HepG2 (cell line): ENCODE measurements around the gene SCUBE1. TPM values are rescaled to one million over a fixed set of nuclear protein-coding genes. Genes with fewer than 3 reads are reported as not detected.

ENCODE experiments used
- HNF4A ChIP-seq: sonication (generic); formaldehyde crosslinking; IDR thresholded peaks from 2 replicates; pipeline ENCODE4 v1.4.0; 2020; ENCODE audit warnings: missing genetic modification reagents
- KDM1A ChIP-seq: IDR thresholded peaks from 2 replicates; pipeline ENCODE4 v1.6.1; 2016; ENCODE audit warnings: missing compliant biosample characterization
- MEIS2 ChIP-seq: sonication (generic); formaldehyde crosslinking; IDR thresholded peaks from 2 replicates; pipeline ENCODE4 v1.9.0; 2021; ENCODE audit warnings: mild to moderate bottlenecking, missing genetic modification reagents
- PITX1 ChIP-seq: sonication (generic); formaldehyde crosslinking; IDR thresholded peaks from 2 replicates; pipeline ENCODE4 v1.5.1; 2020; ENCODE audit warnings: mild to moderate bottlenecking, missing genetic modification reagents
- ZNF121 ChIP-seq: sonication (generic); formaldehyde crosslinking; IDR thresholded peaks from 2 replicates; pipeline ENCODE4 v1.5.0; 2020; ENCODE audit warnings: mild to moderate bottlenecking, missing genetic modification reagents
- ZNF281 ChIP-seq: sonication (generic); formaldehyde crosslinking; IDR thresholded peaks from 2 replicates; pipeline ENCODE4 v1.4.0; 2020; ENCODE audit warnings: missing genetic modification reagents, borderline replicate concordance
- ZNF558 ChIP-seq: sonication (generic); formaldehyde crosslinking; IDR thresholded peaks from 2 replicates; pipeline ENCODE4 v1.9.0; 2022; ENCODE audit warnings: mild to moderate bottlenecking, missing genetic modification reagents, borderline replicate concordance
- ZZZ3 ChIP-seq: sonication (generic); formaldehyde crosslinking; IDR thresholded peaks from 2 replicates; pipeline ENCODE4 v1.4.0; 2020; ENCODE audit warnings: missing genetic modification reagents, mild to moderate bottlenecking, borderline replicate concordance
- polyA plus RNA-seq, 8 experiments: library from polyadenylated mRNA; depleted of rRNA in 3 of 8; stranded (reverse) in 7 of 8; unstranded in 1 of 8; fragments of >200 nt; fragmentation: Illumina TruSeq in 4 of 8; extraction: Trizol in 4 of 8; gene quantifications; 2 replicates each; pipeline versions ENCODE4 v1.2.1 to v1.2.3, GENCODE V29; 2011 to 2016; ENCODE audit warnings: low read depth in 4 of 8, missing spikeins in 1 of 8, mixed read lengths in 1 of 8; ENCODE audit not compliant: insufficient read depth in 1 of 8
- total RNA-seq, 5 experiments: library from RNA; depleted of rRNA; stranded (reverse); fragments of >200 nt; fragmentation: Illumina TruSeq; extraction: Trizol; gene quantifications; 2 replicates each; pipeline ENCODE4 v1.2.3, GENCODE V29; 2016; ENCODE audit warnings: low read depth in 1 of 5
- TF ChIP-seq, protein P1 (sequence below): sonication (generic); formaldehyde crosslinking; conservative IDR thresholded peaks from 2 replicates; pipeline ENCODE4 v1.4.0; 2020; ENCODE audit warnings: mild to moderate bottlenecking, missing genetic modification reagents, moderate library complexity
- TF ChIP-seq, protein P2 (sequence below), 2 experiments: fragments of 450-650 bp in 1 of 2; sonication (generic) in 1 of 2; formaldehyde crosslinking in 1 of 2; IDR thresholded peaks; 2 replicates each; pipeline versions ENCODE4 v1.6.1 to v1.8.0; 2016 to 2022; ENCODE audit warnings: antibody characterized with exemption in 1 of 2, mild to moderate bottlenecking in 1 of 2, missing genetic modification reagents in 1 of 2
- TF ChIP-seq, protein P3 (sequence below): sonication (generic); formaldehyde crosslinking; IDR thresholded peaks from 2 replicates; pipeline ENCODE4 v1.4.0; 2020; ENCODE audit warnings: missing genetic modification reagents, borderline replicate concordance

The SCUBE1 gene
- total and polyA plus RNA-seq, 2 of the 13 experiments (the other 11 are each of a cell fraction or from before 2014, with no cell fraction given) = under 0.01 to 0.05 TPM

DNA sequence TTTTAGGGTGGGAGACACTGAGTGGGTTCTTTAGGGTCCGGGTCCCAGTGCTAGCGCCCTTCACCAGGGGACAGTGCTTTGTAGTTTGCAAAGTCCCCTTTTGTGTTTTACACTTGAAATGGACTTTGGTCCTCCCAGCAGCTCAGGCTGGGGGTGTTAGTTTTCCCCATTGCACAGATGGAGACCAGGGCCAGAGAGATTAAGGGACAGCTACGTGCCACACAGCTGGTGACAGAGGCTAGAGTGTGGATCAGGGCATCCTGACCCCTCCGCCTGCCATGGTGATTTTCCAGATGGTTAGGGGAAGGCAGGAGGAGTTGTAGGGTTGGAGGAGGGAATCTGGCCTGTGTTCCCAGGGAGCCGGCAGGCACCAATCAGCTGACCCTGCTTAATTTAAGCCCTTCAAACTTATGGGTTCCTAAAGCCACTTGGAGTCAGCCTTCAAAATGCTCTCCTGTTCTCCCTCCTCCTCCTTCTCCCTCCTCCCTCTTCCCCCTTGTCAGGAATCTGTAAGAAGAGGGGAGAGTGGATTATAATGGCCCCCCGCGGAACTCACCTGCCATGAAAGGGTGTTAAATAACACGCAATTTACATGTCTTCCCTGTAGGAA is 46.2 kb upstream of the SCUBE1 start (continued):
- TF ChIP-seq, protein P1, sequence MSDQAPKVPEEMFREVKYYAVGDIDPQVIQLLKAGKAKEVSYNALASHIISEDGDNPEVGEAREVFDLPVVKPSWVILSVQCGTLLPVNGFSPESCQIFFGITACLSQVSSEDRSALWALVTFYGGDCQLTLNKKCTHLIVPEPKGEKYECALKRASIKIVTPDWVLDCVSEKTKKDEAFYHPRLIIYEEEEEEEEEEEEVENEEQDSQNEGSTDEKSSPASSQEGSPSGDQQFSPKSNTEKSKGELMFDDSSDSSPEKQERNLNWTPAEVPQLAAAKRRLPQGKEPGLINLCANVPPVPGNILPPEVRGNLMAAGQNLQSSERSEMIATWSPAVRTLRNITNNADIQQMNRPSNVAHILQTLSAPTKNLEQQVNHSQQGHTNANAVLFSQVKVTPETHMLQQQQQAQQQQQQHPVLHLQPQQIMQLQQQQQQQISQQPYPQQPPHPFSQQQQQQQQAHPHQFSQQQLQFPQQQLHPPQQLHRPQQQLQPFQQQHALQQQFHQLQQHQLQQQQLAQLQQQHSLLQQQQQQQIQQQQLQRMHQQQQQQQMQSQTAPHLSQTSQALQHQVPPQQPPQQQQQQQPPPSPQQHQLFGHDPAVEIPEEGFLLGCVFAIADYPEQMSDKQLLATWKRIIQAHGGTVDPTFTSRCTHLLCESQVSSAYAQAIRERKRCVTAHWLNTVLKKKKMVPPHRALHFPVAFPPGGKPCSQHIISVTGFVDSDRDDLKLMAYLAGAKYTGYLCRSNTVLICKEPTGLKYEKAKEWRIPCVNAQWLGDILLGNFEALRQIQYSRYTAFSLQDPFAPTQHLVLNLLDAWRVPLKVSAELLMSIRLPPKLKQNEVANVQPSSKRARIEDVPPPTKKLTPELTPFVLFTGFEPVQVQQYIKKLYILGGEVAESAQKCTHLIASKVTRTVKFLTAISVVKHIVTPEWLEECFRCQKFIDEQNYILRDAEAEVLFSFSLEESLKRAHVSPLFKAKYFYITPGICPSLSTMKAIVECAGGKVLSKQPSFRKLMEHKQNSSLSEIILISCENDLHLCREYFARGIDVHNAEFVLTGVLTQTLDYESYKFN (CRISPR knock-in tag) = peak; percentile 78
- TF ChIP-seq ZNF121 (CRISPR knock-in tag) = peak; percentile 54; the same call in 1 of the 2 replicates
- TF ChIP-seq, protein P2, sequence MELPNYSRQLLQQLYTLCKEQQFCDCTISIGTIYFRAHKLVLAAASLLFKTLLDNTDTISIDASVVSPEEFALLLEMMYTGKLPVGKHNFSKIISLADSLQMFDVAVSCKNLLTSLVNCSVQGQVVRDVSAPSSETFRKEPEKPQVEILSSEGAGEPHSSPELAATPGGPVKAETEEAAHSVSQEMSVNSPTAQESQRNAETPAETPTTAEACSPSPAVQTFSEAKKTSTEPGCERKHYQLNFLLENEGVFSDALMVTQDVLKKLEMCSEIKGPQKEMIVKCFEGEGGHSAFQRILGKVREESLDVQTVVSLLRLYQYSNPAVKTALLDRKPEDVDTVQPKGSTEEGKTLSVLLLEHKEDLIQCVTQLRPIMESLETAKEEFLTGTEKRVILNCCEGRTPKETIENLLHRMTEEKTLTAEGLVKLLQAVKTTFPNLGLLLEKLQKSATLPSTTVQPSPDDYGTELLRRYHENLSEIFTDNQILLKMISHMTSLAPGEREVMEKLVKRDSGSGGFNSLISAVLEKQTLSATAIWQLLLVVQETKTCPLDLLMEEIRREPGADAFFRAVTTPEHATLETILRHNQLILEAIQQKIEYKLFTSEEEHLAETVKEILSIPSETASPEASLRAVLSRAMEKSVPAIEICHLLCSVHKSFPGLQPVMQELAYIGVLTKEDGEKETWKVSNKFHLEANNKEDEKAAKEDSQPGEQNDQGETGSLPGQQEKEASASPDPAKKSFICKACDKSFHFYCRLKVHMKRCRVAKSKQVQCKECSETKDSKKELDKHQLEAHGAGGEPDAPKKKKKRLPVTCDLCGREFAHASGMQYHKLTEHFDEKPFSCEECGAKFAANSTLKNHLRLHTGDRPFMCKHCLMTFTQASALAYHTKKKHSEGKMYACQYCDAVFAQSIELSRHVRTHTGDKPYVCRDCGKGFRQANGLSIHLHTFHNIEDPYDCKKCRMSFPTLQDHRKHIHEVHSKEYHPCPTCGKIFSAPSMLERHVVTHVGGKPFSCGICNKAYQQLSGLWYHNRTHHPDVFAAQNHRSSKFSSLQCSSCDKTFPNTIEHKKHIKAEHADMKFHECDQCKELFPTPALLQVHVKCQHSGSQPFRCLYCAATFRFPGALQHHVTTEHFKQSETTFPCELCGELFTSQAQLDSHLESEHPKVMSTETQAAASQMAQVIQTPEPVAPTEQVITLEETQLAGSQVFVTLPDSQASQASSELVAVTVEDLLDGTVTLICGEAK (IDR thresholded peaks at IDR 0.05) = no peak
- TF ChIP-seq, protein P2 (CRISPR knock-in tag; IDR thresholded peaks at IDR 0.05) = 0 out of 2 replicates have a peak, but pooled peaks have one; percentile 25
- TF ChIP-seq ZZZ3 (CRISPR knock-in tag) = no peak
- TF ChIP-seq PITX1 (CRISPR knock-in tag) = peak; percentile 76
- TF ChIP-seq MEIS2 = no peak
- TF ChIP-seq, protein P3, sequence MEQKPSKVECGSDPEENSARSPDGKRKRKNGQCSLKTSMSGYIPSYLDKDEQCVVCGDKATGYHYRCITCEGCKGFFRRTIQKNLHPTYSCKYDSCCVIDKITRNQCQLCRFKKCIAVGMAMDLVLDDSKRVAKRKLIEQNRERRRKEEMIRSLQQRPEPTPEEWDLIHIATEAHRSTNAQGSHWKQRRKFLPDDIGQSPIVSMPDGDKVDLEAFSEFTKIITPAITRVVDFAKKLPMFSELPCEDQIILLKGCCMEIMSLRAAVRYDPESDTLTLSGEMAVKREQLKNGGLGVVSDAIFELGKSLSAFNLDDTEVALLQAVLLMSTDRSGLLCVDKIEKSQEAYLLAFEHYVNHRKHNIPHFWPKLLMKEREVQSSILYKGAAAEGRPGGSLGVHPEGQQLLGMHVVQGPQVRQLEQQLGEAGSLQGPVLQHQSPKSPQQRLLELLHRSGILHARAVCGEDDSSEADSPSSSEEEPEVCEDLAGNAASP (CRISPR knock-in tag) = 0 out of 2 replicates have a peak, but pooled peaks have one; percentile 23
- peak; percentile 66; the same call in 1 of the 2 replicates for TF ChIP-seq ZNF281 (CRISPR knock-in tag)
- TF ChIP-seq KDM1A = peak; percentile 60; the same call in 1 of the 2 replicates
- peak; percentile 89 for TF ChIP-seq HNF4A (CRISPR knock-in tag)
- TF ChIP-seq ZNF558 = no peak
